ENCODE results near the gene SHC3. TPM values are rescaled to one million over a fixed set of nuclear protein-coding genes. Genes with fewer than 3 reads are reported as not detected.
A peak's percentile ranks its signal among the peaks of the same experiment; 100 is the strongest.
"Not testable (repeated sequence)": the region's sequence is repeated elsewhere in the genome, so short reads cannot be mapped to it uniquely, and the experiment has no call there.

The SHC3 gene, protein sequence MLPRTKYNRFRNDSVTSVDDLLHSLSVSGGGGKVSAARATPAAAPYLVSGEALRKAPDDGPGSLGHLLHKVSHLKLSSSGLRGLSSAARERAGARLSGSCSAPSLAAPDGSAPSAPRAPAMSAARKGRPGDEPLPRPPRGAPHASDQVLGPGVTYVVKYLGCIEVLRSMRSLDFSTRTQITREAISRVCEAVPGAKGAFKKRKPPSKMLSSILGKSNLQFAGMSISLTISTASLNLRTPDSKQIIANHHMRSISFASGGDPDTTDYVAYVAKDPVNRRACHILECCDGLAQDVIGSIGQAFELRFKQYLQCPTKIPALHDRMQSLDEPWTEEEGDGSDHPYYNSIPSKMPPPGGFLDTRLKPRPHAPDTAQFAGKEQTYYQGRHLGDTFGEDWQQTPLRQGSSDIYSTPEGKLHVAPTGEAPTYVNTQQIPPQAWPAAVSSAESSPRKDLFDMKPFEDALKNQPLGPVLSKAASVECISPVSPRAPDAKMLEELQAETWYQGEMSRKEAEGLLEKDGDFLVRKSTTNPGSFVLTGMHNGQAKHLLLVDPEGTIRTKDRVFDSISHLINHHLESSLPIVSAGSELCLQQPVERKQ
- total RNA-seq (2014; rRNA removed; shearing (Covaris generic)) = 1.7 and 2.1 TPM in 2 replicates

DNA sequence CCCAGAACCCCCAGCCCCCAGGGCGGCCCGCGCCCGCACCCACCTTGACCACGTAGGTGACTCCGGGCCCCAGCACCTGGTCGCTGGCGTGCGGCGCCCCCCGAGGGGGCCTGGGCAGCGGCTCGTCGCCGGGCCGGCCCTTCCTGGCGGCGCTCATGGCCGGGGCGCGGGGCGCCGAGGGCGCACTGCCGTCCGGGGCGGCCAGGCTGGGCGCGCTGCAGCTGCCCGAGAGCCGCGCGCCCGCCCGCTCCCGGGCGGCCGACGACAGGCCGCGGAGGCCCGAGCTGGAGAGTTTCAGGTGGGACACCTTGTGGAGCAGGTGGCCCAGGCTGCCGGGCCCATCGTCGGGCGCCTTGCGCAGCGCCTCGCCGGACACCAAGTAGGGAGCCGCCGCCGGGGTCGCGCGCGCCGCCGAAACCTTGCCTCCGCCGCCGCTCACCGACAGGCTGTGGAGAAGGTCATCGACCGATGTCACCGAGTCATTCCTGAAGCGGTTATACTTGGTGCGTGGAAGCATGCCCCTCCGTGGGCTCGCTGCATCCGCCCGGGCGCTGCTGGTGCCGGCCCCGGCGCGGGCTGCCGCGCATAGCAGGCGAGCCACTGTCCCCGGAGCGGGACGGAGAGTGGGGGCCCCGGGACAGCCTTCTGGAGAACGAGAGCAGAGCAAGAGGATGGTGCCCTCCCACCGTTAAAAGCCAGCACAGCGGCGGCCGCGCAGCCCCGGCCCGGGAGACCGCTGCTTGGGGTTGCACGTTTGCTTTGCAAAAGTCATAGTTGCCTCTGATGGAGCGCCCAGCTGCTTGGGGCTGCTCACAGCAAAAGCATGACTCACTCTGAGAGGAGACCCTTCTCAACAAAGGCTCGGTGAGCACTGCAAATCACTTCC is at the start of gene SHC3:
Gene SHC3, minus strand, starts transcription at position 875 of the 886 bp plus-strand sequence. Its CDS starts 358 bp downstream, at position 517.
- peak; percentile 48 for DNase-seq (ENCODE audit: low read depth)

DNA sequence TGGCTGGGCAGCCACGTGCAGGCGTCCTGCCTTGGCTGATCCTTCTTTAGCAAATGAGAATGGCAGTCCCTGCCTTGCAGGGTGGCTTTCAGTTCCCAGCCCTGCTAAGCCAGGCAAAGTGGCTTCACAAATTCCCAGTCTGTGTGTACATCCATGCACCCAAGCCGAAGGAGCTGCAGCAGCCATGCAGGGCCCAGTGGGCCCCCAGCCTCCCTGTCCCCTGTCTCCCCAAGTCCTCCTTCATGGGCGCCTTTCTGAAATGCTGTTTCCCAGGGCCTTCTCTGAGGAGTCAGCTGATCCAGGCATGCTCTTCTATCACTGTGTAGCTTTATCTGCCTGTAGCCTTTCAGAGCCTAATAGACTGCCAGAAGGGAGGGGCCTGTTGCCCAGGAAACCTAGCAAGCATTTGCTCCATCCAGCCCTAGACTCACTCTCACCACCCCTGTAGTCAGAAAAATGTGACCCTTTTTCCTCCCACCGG is 47.4 kb upstream of the SHC3 start:
- DNase-seq (ENCODE audit: low read depth) = no peak

DNA sequence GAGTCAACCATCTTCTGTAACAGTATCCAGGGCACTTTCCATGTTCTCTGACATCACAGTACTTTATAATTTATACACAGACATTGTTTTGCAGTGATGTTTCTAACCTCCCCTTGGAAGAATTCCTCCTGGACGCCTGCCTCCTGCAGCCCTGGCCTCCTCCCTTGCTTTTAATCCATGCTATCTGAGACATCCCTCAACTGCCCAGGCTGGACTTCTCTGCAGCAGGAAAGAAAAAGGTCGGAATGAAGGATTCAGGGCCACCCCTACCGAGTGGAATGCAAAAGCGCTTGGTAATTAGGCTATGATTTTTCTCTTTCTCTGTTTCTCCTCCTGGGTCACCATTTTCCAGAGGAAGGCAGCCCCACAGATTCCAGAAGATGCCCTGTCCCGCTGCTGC is 47.0 kb upstream of the SHC3 start:
- DNase-seq (ENCODE audit: low read depth) = no peak

DNA sequence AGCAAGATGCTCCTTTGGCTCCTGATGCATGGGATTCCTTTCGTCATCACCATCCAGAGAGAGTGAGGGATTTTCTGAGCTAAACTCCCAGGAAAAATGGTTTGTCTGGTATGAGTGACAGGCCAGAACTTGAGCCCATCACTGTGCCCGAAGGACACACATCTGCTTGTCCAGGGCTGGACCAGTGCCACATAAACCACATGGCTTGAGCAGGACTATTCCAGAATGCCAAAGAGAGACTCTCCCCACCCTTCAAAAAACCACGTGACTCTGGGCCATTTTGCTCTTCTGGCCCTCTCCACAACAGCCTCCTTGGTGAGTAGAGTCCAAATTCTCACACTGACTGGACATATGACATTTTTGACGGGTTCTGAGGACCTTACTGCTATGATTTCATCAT is 46.4 kb upstream of the SHC3 start:
- no peak for DNase-seq (ENCODE audit: low read depth)

DNA sequence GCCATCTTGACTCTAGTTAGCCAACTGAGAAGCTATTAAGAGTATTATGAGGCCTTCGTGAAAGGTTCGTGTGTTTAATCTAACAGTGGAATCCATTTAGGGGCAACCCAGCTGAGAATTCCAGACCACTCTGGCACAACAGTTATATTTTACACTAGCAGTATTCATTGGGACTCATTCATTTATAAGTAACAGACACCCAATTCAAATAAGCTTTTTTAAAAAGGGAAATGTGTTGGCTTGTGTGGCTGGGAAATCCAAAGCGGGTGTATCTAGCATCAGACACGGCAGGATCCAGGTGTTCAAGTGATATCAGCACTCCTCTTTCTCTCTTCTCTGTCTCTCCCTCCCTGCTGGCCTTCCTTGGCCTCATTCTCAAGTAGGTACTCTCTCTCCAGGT is 46.0 kb upstream of the SHC3 start:
- DNase-seq (ENCODE audit: low read depth) = no peak

DNA sequence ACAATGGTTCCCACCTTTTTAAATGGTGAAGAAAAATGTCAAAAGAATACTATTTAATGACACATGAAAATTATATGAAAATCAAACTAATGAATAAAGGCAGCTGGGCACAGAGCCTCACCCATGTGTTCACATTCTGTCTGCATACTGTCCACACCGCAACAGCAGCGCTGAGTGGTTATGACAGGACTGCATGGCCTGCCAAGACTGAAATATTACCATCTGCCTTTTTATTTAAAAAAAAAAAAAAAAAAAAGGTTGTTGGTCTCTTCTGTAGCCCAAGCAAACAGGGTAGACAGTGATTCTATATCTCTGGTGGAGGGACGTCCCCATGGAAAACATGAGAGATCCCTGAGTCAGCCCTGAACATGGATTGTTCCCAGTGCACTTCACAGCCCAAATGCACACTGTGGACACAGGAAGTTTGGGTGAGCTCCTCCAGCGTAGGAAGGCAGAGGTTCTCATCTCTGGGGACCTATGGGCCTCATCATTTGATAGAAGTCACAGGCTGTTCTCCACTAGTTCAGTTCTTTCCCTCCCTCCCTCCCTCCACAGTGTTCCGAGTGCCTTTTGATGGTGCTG is 44.9 kb upstream of the SHC3 start:
- DNase-seq (ENCODE audit: low read depth) = no peak

DNA sequence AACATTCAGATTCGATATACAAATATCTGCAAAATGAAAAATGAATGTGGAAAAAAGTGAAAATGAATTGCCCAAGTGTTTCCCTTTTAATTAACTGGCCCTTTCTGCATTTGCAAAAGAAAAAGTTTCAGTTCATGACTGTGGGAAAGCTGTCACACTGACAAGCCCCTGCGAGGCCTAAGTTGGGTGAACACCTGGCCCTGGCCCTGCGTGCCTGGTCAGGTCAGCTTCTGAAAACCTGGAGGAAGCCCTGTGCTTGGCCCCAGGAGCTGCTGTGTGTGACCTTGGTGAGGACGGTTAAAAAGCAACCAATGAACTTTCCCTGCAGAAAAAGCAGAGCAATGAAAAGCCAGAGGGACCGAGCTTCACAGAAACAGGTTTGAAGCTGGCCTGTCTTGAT is 41.0 kb upstream of the SHC3 start:
- no peak for DNase-seq (ENCODE audit: low read depth)

DNA sequence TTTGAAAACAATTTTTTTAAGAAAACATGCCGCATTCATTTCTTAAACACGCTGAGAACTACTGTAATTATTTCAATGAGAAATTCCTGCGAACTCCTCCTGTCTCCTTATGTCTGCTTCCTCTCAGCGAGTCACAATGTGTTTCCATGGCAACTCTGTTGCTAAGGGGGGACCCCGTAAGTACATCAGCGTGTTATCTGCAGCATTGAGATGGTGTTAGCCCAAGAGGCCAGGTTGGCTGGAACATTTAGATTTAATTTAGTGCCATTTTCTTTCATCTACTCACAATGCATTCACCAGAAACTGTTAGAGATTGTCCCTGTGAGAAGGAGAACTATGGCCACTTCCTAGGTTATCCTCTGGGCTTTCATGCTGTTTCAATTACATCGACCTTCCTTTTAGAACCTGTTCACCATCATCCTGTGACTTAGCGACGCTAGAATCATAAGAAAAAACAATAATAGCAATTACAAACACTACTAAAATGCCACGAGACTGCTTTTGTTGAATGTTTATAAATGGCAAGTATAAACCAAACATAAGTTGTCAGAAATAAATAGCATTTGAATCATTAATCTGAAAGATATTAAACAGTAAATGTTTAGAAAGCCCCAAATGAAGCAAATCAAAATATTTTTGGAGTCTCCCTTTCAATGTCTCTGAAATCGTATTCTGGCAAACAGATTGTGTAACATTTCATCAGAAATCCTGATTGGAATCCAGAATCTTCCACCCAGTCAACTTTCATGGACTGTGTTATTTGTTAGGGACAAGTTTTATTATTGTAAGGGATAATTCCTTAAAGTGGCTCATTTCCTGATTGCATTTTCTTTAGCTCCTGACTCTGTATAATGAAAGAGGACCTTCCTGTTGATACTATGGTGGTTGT is 39.7 kb upstream of the SHC3 start:
- no peak for DNase-seq (ENCODE audit: low read depth)

DNA sequence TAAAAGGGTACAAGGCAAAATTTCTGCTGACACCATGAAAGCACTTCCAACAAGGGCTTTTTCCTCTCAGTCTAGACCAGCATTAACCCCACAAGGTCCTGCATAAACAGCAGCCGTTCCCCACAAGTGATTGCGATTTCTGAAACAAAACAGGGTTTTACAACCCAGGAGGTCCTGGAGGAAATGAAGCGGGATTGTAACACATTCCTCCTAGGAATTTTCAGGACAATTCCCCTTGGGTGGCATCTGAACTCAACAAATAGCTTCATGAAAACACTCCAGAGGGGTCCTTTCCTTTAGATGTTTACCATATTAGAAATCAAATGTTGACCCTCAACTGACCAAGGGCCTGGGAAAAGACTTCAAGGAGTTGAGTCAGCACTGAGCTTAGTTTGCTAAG is 36.7 kb upstream of the SHC3 start:
- DNase-seq (ENCODE audit: low read depth) = no peak

DNA sequence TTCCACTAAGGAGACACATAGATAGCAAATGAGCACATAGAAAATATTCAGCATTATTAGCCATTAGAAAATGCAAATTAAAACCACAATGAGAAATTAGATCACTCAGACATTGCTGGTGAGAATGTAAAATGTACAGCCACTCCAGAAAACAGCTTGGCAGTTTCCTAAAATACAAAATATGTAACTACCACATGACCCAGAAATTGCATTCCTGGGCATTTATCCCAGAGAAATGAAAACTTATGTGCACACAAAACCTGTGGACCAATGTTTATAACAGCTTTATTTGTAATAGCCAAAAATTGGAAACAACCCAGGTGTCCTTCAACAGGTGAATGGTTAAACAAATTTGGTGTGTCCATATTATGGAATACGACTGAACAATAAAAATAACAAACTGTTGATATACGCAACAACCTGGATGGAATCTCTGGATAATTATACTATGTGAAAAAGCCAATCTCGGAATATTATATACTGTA is 34.8 kb upstream of the SHC3 start:
- DNase-seq (ENCODE audit: low read depth) = no peak

DNA sequence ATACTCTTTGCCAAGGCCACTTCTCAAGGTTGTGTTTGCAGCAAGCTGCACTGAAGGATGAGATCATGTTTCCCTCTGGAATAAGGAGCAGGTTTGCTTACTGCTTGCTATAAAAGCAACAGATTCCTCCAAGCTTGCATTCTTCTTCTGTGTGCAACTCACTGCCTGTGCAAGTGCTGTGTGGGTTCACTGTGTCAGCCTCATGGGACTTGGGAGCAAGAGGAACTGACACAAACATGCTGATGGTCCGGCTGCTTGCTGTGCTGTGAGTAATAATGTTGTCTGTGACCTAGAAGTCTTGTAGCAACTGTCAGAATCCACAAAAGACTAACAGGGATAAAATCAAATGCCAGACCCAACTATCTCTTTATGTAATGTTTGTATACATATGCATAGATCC is 33.6 kb upstream of the SHC3 start:
- DNase-seq (ENCODE audit: low read depth) = no peak

DNA sequence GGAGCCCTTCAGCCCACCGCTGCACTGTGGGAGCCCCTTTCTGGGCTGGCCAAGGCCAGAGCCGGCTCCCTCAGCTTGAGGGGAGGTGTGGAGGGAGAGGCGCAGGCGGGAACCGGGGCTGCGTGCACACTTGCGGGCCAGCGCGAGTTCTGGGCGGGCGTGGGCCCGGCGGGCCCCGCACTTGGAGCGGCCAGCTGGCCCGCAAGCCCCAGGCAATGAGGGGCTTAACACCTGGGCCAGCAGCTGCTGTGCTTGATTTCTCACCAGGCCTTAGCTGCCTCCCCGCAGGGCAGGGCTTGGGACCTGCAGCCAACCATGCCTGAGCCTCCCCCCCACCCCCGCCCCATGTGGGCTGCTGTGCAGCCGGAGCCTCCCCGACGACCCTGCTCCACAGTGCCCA is 30.7 kb upstream of the SHC3 start:
- not testable (repeated sequence) for DNase-seq (ENCODE audit: low read depth)

DNA sequence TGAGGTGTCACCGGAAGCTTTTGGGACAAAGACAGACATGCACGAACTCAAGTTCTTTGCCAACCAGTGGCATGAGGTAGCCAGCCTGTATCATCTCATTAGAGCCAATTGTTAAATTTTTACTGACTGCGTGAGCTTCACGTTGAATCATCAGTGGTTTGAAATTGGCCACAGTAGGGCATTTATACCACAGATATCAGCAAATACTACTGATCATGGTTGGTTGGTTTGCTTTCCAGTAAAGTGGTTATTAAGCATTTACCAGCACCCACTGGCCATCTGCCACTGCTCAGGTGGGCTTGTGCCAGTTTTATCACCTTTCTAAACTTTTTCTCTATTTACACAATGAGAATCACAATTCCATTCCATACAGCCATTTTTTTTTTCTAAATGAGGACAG is 28.4 kb upstream of the SHC3 start:
- DNase-seq (ENCODE audit: low read depth) = no peak

DNA sequence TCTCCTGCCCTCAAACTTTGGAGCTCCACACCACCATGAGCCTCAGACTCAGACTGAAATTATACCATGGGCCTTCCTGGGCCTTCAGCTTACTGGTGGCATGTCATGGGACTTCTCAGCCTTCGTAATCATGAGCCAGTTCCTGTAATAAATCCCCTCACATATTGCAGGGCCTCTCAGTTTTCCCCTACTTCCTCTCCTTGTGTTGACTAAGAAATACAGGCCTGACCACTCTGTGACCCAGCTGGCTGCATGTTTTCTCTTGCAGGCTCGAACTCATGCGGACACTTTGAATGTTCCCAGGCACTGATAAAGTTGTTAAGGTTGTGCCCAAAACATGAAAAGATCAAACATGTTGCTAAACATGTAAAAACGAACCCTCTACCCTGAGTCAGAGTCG is 26.2 kb upstream of the SHC3 start:
- no peak for DNase-seq (ENCODE audit: low read depth)

DNA sequence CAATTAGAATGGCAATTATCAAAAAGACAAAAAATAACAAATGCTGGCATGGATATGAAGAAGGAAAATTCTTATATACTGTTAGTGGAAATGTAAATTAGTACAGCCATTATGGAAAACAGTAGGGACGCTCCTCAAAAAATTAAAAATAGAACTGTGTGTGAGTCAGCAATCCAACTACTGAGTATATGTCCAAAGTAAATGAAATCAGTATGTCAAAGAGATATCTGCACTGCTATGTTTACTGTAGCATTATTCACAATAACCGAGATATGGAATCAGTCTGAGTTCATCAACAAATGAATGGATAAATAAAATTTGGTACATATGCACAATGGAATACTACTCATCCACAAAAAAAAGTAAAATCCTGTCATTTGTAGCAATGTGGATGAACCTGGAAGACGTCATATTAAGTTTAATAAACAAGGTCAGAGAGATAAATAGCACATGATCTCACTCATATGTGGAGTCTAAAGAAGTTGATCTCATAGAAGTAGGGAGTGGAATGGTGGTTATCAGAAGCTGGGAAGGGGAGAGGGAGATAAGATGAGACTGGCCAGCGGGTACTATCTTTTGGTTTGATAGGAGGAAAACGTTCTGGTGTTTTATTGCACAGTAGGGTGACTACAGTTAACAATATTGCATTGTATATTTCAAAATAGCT is 16.6 kb upstream of the SHC3 start:
- no peak for DNase-seq (ENCODE audit: low read depth)

DNA sequence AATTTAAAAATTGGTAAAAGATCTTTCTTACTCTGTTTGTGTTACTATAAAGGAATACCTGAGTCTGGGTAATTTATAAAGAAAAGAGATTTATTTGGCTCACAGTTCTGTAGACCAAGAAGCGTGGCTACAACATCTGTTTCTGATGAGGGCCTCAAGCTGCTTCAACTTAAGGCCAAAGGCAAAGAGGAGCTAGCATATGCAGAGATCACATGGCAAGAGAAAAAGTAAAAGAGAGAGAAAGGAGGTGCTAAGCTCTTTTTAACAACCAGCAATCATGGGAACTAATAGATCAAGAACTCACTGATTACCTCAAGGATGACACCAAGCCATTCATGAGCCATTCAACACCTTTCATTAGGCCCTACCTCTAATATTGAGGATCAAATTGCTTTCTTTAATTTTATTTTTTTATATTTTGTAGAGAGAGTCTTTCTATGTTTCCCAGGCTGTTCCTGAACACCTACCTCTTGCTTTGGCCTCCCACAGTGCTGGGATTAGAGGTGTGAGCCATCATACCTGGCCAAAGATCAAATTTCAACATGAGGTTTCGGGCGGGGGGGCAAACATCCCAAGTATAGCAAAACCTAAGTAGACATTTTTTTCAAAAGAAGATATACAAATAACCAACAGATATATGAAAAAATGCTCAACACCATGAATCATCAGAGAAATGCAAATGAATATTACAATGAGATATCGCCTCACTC is 16.0 kb upstream of the SHC3 start:
- no peak for DNase-seq (ENCODE audit: low read depth)

DNA sequence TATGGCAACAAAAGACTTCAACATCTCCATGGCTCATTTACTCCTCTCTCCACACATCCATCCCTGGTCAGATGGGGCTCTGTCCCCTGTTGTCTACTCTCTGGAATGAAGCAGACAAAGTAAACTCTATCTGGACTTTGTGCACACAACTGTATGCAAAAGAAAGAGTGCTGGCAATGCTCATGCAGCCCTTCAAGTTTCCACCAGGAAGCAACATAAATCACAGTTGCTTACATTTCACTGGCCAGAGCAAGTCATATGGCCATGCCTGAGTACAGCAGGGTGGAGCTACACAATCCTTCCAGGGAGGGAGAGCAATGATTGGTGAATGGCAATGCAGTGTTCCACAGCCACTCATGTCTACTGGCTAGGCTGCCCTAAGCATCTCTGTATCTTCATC is 12.4 kb upstream of the SHC3 start:
- DNase-seq (ENCODE audit: low read depth) = no peak

DNA sequence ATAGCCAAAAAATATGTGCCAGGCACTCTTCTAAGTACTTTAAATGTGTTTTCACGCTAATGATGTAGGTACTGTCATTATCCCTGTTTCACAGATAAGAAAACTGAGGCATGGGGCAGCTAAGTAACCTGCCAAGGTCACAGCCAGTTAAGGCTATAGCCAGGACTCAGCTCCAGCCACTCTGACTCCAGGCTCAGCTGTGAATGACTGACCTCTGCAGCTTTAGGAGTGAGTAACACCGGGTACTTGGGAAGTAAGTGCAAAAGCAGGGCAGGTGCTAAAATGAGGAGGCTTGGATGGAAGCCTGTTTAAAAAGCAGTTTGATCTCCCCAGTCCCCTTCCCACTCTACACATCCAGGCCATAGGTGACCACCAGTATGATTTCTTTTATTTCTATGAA is 10.6 kb upstream of the SHC3 start:
- DNase-seq (ENCODE audit: low read depth) = peak; percentile 8

DNA sequence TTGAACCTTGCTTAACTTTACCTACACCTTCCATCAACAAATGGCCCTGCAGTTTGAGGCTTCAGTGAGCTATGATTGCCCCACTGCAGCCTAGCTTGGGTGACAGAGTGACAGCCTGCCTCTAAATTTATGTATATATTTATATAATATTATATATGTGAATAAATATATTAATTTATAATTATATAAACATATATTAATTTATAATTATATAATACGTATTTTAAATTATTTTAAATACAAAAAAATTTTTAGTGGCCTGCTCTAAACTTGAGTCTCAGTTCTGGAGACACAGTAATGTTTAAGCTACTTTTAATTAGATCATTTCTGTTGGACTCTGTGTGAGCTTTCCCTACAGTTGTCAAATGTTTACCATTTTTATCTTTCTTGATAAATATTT is 9.3 kb upstream of the SHC3 start:
- DNase-seq (ENCODE audit: low read depth) = no peak

DNA sequence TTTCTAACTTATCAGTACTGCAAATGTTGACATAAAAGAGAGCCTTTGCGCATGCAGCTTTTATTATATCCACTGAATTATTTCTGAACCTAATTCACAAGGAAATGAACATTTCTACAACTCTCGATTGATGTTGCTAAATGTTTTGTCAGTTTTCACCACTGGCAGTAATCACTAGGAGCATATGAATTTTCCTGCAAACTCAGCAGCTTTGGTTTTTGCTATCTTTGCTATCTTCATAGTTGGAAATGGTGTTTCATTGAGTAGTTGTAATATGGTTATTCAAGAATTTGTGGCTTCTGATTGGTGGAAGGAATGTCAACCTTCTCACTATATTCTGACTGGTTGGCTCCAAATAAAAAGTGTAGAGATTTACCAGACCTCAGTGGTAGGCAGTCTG is 8.9 kb upstream of the SHC3 start:
- DNase-seq (ENCODE audit: low read depth) = no peak

All from RPMI7951 (cell line).